ENCODE results near the gene RNF111. TPM values are rescaled to one million over a fixed set of nuclear protein-coding genes. Genes with fewer than 3 reads are reported as not detected.

The RNF111 gene
- total RNA-seq, 1 donor from 2014 or later = 40.1 TPM

DNA sequence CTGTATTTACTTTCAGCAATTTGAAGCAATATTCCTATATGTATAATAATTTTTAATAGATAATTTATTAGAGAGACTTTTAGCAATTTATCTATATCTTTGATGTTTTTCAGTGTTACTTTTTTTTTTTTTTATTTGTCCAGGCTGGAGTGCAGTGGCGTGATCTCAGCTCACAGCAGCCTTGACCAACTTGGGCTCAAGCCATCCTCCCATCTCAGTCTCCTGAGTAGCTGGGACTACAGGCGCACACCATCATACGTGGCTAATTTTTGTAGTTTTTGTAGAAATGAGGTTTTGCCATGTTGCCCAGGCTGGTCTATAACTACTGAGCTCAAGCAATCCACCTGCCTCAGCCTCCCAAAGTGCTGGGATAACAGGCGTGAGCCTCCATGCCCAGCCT is 28.7 kb upstream of the RNF111 start:
- no peaks in the 10 kb centered on the region for H3K9me3 Mint-ChIP-seq (ENCODE audit: low read depth)
- no peak overlapping the region for H3K4me3 Mint-ChIP-seq (ENCODE audit: low read depth)
- no peaks in the 10 kb centered on the region for H3K4me1 Mint-ChIP-seq (ENCODE audit: low read depth)
- no peaks in the 10 kb centered on the region for H3K27me3 Mint-ChIP-seq
- TF ChIP-seq, protein P1, sequence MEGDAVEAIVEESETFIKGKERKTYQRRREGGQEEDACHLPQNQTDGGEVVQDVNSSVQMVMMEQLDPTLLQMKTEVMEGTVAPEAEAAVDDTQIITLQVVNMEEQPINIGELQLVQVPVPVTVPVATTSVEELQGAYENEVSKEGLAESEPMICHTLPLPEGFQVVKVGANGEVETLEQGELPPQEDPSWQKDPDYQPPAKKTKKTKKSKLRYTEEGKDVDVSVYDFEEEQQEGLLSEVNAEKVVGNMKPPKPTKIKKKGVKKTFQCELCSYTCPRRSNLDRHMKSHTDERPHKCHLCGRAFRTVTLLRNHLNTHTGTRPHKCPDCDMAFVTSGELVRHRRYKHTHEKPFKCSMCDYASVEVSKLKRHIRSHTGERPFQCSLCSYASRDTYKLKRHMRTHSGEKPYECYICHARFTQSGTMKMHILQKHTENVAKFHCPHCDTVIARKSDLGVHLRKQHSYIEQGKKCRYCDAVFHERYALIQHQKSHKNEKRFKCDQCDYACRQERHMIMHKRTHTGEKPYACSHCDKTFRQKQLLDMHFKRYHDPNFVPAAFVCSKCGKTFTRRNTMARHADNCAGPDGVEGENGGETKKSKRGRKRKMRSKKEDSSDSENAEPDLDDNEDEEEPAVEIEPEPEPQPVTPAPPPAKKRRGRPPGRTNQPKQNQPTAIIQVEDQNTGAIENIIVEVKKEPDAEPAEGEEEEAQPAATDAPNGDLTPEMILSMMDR (IDR thresholded peaks at IDR 0.05; ENCODE audit: unreplicated experiment) = no peak
- H3K36me3 Mint-ChIP-seq (ENCODE audit: insufficient read depth) = no peaks in the 10 kb centered on the region
- H3K27ac Mint-ChIP-seq = no peak overlapping the region
- DNase-seq (ENCODE audit: low spot score, unreplicated experiment) = no peak

DNA sequence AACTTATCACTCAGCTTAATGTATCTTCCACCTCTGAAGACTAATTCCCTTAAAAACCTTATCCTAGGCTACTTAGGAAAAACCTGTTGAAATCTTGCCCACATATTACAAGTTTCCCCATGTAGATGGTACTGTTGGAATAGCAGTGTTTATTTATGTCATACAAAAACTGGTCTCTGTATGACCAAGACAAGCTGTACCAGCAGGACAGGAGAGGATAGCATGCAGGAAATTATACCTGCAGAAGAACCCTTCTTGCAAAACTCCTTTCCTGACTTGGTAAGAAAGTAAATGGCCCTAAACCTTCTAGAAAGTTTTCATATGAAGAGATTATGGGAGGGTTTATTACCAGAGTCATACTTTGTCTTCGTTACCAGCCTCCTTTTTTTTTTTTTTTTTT is 25.3 kb upstream of the RNF111 start:
- H3K27ac Mint-ChIP-seq = no peak overlapping the region
- TF ChIP-seq, protein P1 (IDR thresholded peaks at IDR 0.05; ENCODE audit: unreplicated experiment) = no peak
- H3K9me3 Mint-ChIP-seq (ENCODE audit: low read depth) = no peaks in the 10 kb centered on the region
- H3K27me3 Mint-ChIP-seq = peaks cover 4% of the 10 kb centered on the region
- no peaks in the 10 kb centered on the region for H3K36me3 Mint-ChIP-seq (ENCODE audit: insufficient read depth)
- DNase-seq (ENCODE audit: low spot score, unreplicated experiment) = no peak
- H3K4me1 Mint-ChIP-seq (ENCODE audit: low read depth) = no peaks in the 10 kb centered on the region
- no peak overlapping the region for H3K4me3 Mint-ChIP-seq (ENCODE audit: low read depth)

DNA sequence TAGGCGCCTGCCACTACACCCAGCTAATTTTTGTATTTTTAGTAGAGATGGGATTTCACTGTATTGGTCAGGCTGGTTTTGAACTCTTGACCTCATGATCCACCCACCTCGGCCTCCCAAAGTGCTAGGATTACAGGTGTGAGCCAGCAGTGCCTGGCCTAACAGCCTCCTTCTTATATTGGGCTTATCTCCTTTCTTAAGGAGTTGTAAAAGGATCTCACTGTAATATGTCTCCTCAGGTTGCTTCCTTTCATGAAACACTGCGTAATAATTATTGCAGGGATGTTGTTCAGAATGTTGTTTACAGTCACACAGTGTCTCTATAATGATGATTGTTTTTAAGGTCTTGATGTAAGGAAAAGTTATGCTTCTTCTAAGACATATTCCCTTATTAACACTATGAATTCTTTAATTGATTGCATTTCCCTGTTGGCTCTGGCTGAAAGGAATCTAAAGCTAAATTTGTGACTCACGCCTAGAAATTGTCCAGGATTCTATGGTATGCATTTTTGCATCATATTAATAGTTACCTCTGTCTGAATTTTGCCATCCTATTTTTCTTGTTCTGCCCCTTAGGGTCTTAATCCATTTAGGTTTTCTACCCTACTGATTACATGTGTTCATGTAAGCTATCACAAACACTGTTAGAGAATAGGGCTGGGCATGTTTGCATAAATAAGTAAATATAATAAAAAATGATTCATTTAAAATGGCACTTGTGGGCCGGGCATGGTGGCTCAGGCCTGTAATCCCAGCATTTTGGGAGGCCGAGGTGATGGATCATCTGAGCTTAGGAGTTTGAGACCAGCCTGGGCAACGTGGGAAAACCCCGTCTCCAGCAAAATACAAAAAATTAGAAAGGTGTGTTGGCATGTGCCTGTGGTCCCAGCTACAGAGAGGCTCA is 24.5 kb upstream of the RNF111 start:
- Mint-ChIP-seq H3K9me3 (ENCODE audit: low read depth) (no peaks in the 10 kb centered on the region), H3K36me3 (ENCODE audit: insufficient read depth) (no peaks in the 10 kb centered on the region), H3K27ac (no peak overlapping the region), H3K4me3 (ENCODE audit: low read depth) (no peak overlapping the region), H3K4me1 (ENCODE audit: low read depth) (no peaks in the 10 kb centered on the region), H3K27me3 (peaks cover 4% of the 10 kb centered on the region)
- DNase-seq (ENCODE audit: low spot score, unreplicated experiment) = no peak
- TF ChIP-seq, protein P1 (IDR thresholded peaks at IDR 0.05; ENCODE audit: unreplicated experiment) = no peak

DNA sequence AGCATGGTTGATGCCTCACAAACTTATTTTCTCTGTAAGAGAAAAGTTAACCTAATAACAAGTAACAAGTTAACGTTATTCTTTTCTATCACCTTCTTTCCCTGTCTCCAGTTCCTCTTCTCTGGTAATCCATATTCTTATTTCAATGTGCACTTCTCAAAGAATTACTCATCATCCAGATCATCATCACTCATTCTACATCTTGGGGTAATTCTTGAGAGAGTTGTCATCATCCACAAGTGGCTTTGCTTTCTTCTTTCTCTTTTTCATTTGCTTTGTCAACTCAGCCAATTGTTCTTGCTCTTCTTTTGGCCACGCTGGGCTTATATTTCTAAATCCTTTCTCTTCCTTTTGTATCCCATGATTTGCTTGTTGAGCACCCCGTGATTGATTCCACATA is 20.8 kb upstream of the RNF111 start:
- Mint-ChIP-seq H3K4me3 (ENCODE audit: low read depth) (no peak overlapping the region), H3K4me1 (ENCODE audit: low read depth) (no peaks in the 10 kb centered on the region), H3K27me3 (peaks cover 4% of the 10 kb centered on the region), H3K36me3 (ENCODE audit: insufficient read depth) (no peaks in the 10 kb centered on the region), H3K27ac (no peak overlapping the region), H3K9me3 (ENCODE audit: low read depth) (no peaks in the 10 kb centered on the region)
- no peak for DNase-seq (ENCODE audit: low spot score, unreplicated experiment)
- TF ChIP-seq, protein P1 (IDR thresholded peaks at IDR 0.05; ENCODE audit: unreplicated experiment) = no peak

DNA sequence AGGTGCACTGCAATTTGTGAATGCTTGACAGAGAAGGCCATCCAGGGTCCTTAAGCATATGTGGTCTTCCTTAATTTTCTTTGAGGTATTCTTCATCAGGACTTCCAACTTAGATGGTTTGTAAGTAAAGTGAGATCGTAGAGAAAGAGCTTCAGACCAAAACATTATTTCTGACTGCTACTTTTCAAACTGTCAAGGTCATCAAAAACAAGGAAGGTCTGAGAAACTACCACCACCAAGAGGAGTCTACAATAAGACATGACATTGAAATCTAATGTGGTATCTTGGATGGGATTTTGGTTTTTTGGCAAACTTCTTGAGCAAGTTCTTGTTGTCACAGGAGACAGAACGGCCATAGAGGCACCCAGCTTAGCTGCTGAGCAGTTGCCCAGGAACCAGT is 20.0 kb upstream of the RNF111 start:
- no peak overlapping the region for H3K27ac Mint-ChIP-seq

More for the DNA sequence above, 20.0 kb upstream of the RNF111 start:
- H3K4me1 Mint-ChIP-seq (ENCODE audit: low read depth) = no peaks in the 10 kb centered on the region
- no peak for DNase-seq (ENCODE audit: low spot score, unreplicated experiment)
- H3K36me3 Mint-ChIP-seq (ENCODE audit: insufficient read depth) = no peaks in the 10 kb centered on the region
- TF ChIP-seq, protein P1 (IDR thresholded peaks at IDR 0.05; ENCODE audit: unreplicated experiment) = no peak
- no peak overlapping the region for H3K4me3 Mint-ChIP-seq (ENCODE audit: low read depth)
- H3K9me3 Mint-ChIP-seq (ENCODE audit: low read depth) = no peaks in the 10 kb centered on the region
- peaks cover 4% of the 10 kb centered on the region for H3K27me3 Mint-ChIP-seq

All from progenitor cell of endocrine pancreas (in vitro differentiated cells).